ENCODE data around the gene MRPL55. TPM values are rescaled to one million over a fixed set of nuclear protein-coding genes. Genes with fewer than 3 reads are reported as not detected.

MRPL55 gene
- total RNA-seq, 1 experiment from 2014 or later = 57.1 TPM

DNA sequence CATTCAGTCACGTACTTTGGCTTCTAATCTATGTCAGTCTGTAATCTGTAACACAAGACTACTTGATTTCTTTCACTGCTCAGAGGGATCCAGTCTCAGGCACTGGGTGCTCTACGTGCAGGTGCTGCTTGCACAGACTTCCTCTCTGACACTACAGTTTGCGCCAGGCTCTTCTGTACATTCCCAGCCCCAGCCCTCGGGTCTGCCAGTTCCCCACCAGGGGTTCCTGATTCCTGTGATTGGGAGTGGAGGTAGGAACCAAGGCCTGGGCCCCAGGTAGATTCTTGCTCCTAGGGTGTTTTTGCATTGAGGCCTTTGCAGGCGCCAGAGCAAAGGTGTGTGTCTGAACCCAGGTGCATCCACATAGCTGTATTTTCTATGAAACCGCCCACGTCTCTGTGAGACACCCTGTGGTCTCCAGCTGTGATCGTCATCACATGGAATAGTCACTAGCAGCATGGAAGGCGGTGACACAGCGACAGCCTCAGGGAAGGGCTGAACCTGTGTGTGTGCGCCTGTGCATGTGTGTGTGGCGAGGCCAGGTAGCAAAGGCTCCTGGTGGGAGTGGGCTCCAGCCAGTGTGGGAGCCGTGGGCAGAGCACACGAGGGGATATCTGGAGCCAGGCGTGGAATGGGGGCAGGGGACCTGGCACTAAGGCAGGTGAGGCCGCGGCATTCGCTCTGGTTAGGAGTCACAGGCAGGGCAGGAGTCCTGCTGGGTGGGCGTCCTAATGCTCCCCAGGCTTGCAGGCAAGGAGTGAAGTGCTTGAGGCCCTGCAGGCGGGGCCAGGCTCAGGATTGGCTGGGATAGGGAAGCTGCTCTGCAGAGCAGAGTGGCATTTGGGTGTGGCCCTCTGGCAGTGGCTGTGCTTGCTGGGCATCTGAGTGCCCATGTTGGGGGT lies 45.8 kb upstream of the MRPL55 start:
- H3K4me3 ChIP-seq (replicated peaks in 1 of 2; ENCODE audit: low read depth in 1 of 2, low read length in 2 of 2) = no peak overlapping the region
- H3K4me2 ChIP-seq (ENCODE audit: low read length) = peak overlapping the region; percentile 40
- H3K4me1 ChIP-seq (ENCODE audit: control insufficient read depth in 1 of 2, insufficient read depth in 2 of 2, low read length in 2 of 2) = peaks cover 11% of the 10 kb centered on the region in 2 experiments; a peak in 3 of 4 replicates
- RAD21 ChIA-PET (ENCODE audit: low non-redundant PET in 1 of 2, low total read pairs in 2 of 2, uncharacterized antibody in 2 of 2, unreplicated experiment in 2 of 2) = no interaction called here
- no peaks in the 10 kb centered on the region for H3K9me2 ChIP-seq (ENCODE audit: insufficient read depth)
- no peaks in the 10 kb centered on the region for H3K79me2 ChIP-seq (ENCODE audit: insufficient read depth, low read length)
- TF ChIP-seq, protein P1, sequence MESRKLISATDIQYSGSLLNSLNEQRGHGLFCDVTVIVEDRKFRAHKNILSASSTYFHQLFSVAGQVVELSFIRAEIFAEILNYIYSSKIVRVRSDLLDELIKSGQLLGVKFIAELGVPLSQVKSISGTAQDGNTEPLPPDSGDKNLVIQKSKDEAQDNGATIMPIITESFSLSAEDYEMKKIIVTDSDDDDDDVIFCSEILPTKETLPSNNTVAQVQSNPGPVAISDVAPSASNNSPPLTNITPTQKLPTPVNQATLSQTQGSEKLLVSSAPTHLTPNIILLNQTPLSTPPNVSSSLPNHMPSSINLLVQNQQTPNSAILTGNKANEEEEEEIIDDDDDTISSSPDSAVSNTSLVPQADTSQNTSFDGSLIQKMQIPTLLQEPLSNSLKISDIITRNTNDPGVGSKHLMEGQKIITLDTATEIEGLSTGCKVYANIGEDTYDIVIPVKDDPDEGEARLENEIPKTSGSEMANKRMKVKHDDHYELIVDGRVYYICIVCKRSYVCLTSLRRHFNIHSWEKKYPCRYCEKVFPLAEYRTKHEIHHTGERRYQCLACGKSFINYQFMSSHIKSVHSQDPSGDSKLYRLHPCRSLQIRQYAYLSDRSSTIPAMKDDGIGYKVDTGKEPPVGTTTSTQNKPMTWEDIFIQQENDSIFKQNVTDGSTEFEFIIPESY (IDR thresholded peaks at IDR 0.05; ENCODE audit: extremely low read depth, insufficient replicate concordance, low read length) = no peak
- TF ChIP-seq, protein P2, sequence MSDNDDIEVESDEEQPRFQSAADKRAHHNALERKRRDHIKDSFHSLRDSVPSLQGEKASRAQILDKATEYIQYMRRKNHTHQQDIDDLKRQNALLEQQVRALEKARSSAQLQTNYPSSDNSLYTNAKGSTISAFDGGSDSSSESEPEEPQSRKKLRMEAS (IDR thresholded peaks at IDR 0.05) = no peak
- no peak for TF ChIP-seq EZH2 (IDR thresholded peaks at IDR 0.05)
- no peak for TF ChIP-seq SRF (IDR thresholded peaks at IDR 0.05; ENCODE audit: low read depth)
- TF ChIP-seq, protein P3, sequence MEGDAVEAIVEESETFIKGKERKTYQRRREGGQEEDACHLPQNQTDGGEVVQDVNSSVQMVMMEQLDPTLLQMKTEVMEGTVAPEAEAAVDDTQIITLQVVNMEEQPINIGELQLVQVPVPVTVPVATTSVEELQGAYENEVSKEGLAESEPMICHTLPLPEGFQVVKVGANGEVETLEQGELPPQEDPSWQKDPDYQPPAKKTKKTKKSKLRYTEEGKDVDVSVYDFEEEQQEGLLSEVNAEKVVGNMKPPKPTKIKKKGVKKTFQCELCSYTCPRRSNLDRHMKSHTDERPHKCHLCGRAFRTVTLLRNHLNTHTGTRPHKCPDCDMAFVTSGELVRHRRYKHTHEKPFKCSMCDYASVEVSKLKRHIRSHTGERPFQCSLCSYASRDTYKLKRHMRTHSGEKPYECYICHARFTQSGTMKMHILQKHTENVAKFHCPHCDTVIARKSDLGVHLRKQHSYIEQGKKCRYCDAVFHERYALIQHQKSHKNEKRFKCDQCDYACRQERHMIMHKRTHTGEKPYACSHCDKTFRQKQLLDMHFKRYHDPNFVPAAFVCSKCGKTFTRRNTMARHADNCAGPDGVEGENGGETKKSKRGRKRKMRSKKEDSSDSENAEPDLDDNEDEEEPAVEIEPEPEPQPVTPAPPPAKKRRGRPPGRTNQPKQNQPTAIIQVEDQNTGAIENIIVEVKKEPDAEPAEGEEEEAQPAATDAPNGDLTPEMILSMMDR (IDR thresholded peaks at IDR 0.05 in 2 of 3, conservative IDR thresholded peaks at IDR 0.05 in 1 of 3; ENCODE audit: borderline replicate concordance in 1 of 3, insufficient read depth in 1 of 3, low read depth in 2 of 3, low read length in 2 of 3) = no peak
- TF ChIP-seq POLR2A (IDR thresholded peaks at IDR 0.05; ENCODE audit: borderline replicate concordance, extremely low read depth, insufficient read depth, insufficient read length) = no peak
- TF ChIP-seq CEBPB (IDR thresholded peaks at IDR 0.05; ENCODE audit: low read depth) = no peak
- no peak for TF ChIP-seq SP1 (IDR thresholded peaks at IDR 0.05; ENCODE audit: low read depth)
- no peak for TF ChIP-seq RAD21 (IDR thresholded peaks at IDR 0.05; ENCODE audit: low read depth)
- TF ChIP-seq YY1 (IDR thresholded peaks at IDR 0.05; ENCODE audit: extremely low read depth, insufficient replicate concordance, low read depth, low read length) = no peak
- H3K9me3 ChIP-seq (ENCODE audit: control insufficient read depth in 1 of 2, insufficient read depth in 1 of 2, low read depth in 1 of 2, low read length in 2 of 2) = no peaks in the 10 kb centered on the region
- DNase-seq (ENCODE audit: low read depth, low spot score) = no peak
- POLR2A ChIA-PET = interaction anchor here (0.5 to 1.6 kb wide), 2 partner anchors 11 to 252 kb away, joined by 4 to 5 read pairs; partner anchors contain the start of genes IBA57 and TRIM11
- ATAC-seq = peak; percentile 61
- H4K20me1 ChIP-seq (ENCODE audit: insufficient read depth) = no peaks in the 10 kb centered on the region
- intact Hi-C loops (cut with micrococcal nuclease) = no loop called here
- no peak overlapping the region for H3K9ac ChIP-seq (ENCODE audit: low read length)
- BruUV-seq (replicated peaks) = no TSS peak
- no peak overlapping the region for H3K27ac ChIP-seq (ENCODE audit: low read depth, low read length)
- H3K36me3 ChIP-seq (ENCODE audit: control insufficient read depth in 1 of 2, insufficient read depth in 2 of 2, low read length in 2 of 2) = no peaks in the 10 kb centered on the region
- H3K27me3 ChIP-seq (ENCODE audit: insufficient read depth, low read length) = no peaks in the 10 kb centered on the region
- CTCF ChIA-PET = interaction anchor here (0.6 kb wide), 1 partner anchor 10 kb away, joined by 3 read pairs; no protein-coding TSS in a partner anchor
- no peak overlapping the region for H2AFZ ChIP-seq (ENCODE audit: low read depth, low read length, poor library complexity, severe bottlenecking)

Data from HCT116 (cell line).